Stimulated activated CD8-positive, alpha-beta memory T cell treated with anti-CD3 and anti-CD28 coated beads, Interleukin-2, amount 100 ng/mL, for 48 hours (primary cell): Measurements from ENCODE around the gene LYPD3.
"Not testable (repeated sequence)": the region's sequence is repeated elsewhere in the genome, so short reads cannot be mapped to it uniquely, and the experiment has no call there.

Experiments
- DNase-seq, 2 donors: peaks; one replicate each; pipeline ENCODE4 v3.0.0-alpha.2; 2020; ENCODE audit warnings: low read depth in 2 of 2

The LYPD3 gene

GRCh38 chr19:43462785-43463380, 2.5 kb downstream of the LYPD3 start:
- DNase-seq, result no peak

DNA sequence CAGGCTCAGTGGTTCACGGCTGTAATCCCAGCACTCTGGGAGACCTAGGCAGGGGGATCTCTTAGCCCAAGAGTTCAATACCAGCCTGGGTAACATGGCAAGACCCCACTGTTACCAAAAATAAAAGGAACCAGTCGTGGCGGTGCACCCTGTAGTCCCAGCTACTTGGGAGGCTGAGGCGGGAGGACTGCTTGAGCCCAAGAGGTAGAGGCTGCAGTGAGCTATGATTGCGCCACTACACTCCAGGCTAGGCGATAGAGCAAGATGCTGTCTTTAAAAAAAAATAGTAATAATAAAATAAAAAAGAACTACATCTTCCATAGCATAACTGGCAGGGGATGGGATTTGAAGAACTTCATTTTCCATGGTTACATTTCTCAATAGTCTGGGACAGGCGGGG, 3.0 kb downstream of the LYPD3 start:
- no peak for DNase-seq

- no peak for DNase-seq
Measured at GRCh38 chr19:43461303-43461702, 4.1 kb downstream of the LYPD3 start.

- DNase-seq, result no peak
Measured at GRCh38 chr19:43460362-43461016, 4.9 kb downstream of the LYPD3 start.

DNA sequence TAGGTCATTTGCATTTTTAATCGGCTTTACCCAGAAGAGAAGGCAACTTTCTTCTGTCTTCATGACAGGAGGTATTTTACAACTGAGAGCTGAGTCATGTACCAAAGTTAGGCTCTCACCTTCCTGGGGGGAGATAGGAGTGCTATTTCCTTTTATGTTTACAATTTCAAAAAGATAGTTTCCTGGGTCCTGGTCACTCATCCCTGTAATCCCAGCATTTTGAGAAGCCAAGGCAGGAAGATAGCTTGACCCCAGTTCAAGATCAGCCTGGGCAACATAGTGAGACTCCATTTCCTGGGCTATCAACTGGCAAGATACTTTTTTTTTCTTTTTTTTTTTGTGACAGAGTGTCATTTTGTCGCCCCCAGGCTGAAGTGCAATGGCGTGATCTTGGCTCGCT, 7.6 kb downstream of the LYPD3 start:
- no peak for DNase-seq

- no peak for DNase-seq
Measured at GRCh38 chr19:43455321-43456113, 9.9 kb downstream of the LYPD3 start.

DNA sequence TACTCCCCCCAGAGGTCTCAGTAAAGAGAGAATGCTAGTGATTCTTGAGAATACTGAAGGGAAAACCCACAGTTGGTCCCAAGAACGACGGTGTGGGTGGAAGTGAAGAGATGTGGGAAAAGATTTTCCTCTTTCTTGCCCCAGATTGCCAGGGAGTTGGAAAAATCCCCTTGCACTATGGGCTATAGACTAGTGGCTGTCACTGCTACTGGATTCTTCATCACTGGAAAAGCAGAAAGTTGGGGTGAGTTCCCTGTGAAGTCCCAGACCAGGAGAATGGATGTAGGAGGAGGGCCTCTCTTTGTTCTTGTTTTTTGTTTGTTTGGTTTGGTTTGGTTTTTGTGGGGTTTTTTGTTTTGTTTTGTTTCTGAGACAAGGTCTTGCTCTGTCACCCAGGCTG, 11.4 kb downstream of the LYPD3 start:
- DNase-seq, result no peak

GRCh38 chr19:43452582-43452981, 12.8 kb downstream of the LYPD3 start:
- DNase-seq, result no peak

GRCh38 chr19:43450545-43450997, 14.8 kb downstream of the LYPD3 start:
- no peak for DNase-seq

DNA sequence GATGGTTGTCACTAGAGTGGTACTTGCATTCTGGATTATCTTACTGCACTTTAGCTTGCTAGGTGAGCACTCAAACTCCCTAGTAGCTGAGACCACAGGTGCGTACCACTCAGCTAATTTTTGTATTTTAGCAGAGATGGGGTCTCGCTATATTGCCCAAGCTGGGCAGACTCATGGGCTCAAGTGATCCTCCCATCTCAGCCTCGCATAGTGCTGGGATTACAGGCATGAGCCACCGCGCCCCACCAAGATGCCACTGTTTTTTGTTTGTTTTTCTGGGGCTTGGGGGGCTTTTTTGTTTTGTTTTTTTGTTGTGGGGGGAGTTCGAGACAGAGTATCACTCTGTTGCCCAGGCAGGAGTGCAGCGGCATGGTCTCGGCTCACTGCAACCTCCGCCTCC, 17.8 kb downstream of the LYPD3 start:
- DNase-seq, result no peak

DNA sequence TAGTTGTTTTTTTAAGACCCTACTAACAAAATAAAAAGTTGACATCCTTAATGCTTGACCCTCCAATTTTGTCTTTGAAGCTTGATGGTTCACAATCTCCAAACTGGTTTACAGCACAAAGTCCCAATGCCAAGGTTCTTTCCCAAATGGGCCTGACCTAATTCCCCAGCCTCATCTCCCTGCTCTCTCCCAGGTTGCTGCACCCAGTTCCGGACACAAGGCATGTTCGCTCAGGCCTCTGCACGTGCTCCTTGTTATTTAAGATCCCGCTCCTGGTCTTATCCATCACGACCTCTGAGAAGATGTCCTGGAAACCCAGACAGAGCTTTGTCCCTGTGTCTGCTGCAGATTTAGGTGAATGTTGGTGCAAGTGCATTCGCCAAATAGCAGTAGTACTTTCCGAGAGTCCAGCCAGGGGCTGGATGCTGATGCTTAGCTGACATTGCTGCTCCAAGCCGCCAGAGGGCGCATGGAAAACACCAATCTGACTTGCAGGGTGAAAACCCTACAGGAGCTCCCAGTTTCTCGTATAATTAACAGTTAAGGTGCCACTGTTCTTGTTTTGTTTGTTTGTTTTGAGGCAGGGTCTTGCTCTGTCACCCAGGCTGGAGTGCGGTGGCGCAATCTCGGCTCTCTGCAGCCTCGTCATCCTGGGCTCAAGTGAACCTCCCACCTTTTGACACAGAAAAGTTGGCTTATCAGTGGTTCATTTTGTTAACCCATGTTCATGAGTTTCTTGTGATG, 18.5 kb downstream of the LYPD3 start:
- DNase-seq, result peak; percentile 51 to 65

DNA sequence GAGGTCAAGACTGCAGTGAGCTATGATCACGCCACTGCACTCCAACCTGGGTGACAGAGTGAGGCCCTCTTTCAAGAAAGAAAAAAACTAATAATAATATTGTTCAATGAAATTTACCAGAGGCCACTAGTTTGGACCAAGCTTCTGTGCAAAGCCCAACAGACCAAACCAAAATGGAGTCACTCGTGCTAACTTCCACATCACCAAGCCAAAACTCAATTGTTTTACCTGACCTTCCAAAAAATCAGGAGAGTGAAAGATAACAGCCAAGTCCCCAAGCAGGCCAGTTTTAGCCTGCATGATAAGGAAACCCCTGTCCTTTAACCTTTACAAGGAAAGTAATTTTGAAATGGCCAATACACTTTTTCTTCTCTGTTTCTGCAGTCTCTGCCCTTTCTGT, 20.0 kb downstream of the LYPD3 start:
- no peak for DNase-seq

- DNase-seq, result no peak
Measured at GRCh38 chr19:43444531-43445287, 20.7 kb downstream of the LYPD3 start.

DNA sequence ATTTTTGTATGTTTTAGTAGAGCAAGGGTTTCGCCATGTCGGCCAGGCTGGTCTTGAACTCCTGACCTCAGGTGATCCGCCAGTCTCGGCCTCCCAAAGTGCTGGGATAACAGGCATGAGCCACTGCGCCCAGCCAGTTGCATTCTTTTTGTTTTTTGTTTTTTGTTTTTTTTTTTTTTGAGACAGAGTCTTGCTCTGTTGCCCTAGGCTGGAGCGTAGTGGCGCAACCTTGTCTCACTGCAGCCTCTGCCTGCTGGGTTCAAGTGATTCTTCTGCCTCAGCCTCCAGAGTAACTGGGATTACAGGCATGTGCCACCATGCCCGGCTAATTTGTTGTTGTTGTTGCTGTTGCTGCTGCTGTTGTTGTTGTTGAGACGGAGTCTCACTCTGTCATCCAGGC, 21.3 kb downstream of the LYPD3 start:
- not testable (repeated sequence) for DNase-seq

DNA sequence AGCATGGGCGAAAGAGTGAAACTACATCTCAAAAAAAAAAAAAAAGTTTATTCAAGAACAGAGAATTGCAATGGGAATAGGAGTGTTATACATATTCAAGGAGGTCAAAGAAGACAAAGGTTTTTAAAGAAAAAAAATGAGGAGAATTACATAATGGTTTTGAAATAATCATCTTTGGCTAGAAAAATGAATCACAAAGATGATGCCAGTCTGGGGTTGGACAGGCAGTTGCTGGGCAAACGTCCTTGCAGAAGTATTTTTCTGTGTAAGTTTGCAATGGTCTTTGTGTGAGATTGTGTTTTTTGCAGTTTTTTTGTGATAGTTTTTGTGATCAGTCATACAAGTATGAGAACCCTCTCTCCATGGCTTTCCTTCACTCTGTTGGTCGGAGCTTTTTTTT, 23.7 kb downstream of the LYPD3 start:
- DNase-seq, result no peak

GRCh38 chr19:43439709-43440063, 25.7 kb downstream of the LYPD3 start:
- no peak for DNase-seq

DNA sequence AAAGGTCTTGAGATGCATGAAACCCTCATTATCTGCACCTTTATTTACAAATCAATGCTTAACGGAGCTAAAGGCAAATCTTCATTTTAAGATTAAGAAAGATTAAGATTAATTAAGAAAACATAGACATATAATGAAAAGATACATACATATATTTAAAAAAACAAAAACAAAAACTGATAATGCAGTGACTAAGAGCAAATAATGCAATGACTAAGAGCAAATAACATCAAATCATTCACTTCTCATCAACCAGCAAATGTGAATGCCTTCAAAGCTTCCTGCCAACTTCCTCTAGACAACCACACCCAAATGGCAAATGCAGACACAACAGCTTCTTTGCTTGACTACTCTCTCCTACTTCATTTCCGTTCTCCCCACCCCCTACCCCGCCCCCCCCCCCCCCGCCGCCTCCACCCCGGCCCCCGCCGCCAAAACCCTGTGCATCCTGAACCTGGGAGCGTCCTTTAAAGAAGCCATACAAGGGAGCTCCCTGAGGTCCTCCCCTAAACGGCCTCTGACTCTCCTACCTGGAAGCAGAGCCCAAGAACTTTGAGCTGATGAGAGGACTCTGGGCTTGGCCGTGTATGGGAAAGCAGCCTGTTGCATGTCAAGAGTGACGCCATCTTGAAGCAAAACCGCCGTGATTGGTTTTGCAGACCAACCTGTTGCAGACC, 26.2 kb downstream of the LYPD3 start:
- no peak for DNase-seq

GRCh38 chr19:43438291-43439031, 26.9 kb downstream of the LYPD3 start:
- no peak for DNase-seq

- DNase-seq, result no peak
Measured at GRCh38 chr19:43437712-43438111, 27.7 kb downstream of the LYPD3 start.

DNA sequence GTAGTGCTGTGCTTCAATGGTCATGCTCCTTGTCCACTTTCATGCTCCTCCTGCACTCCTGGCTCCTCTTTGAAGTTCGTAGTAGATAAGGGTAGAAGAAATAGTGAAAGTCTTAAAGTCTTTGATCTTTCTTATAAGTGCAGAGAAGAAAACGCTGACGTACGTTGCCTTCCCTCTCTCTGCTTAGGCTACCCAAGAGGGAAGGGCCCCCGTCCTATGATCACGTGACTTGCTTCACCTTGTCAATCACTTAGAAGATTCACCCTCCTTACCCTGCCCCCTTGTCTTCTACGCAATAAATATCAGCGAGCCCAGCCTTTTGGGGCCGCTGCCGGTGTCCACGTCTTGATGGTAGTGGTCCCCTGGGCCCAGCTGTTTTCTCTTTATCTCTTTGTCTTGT, 28.1 kb downstream of the LYPD3 start:
- DNase-seq, result not testable (repeated sequence)
